HUES48 (cell line): Measurements from ENCODE around the gene KLK6.
"Not testable (repeated sequence)": the region's sequence is repeated elsewhere in the genome, so short reads cannot be mapped to it uniquely, and the experiment has no call there.

Experiments used
- H3K27ac ChIP-seq: one replicate; pipeline ENCODE4 v1.7.0; 2013; ENCODE audit warnings: low read depth, low read length, inconsistent platforms
- H3K27me3 ChIP-seq: 2 replicates; pipeline ENCODE4 v1.6.1; 2013; ENCODE audit warnings: mild to moderate bottlenecking, low read length; ENCODE audit not compliant: control insufficient read depth, insufficient read depth
- H3K36me3 ChIP-seq: 2 replicates; pipeline ENCODE4 v1.6.1; 2013; ENCODE audit warnings: low read length; ENCODE audit not compliant: control insufficient read depth, insufficient read depth
- H3K4me1 ChIP-seq: 2 replicates; pipeline ENCODE4 v1.6.1; 2013; ENCODE audit warnings: mild to moderate bottlenecking, low read length; ENCODE audit not compliant: control insufficient read depth, insufficient read depth
- H3K4me3 ChIP-seq: 2 replicates; pipeline ENCODE4 v1.5.1; 2013; ENCODE audit warnings: mild to moderate bottlenecking, low read depth, low read length
- H3K9ac ChIP-seq: 2 replicates; pipeline ENCODE4 v1.6.1; 2013; ENCODE audit warnings: mild to moderate bottlenecking, low read depth, low read length, moderate library complexity
- H3K9me3 ChIP-seq: 2 replicates; pipeline ENCODE4 v1.6.1; 2013; ENCODE audit warnings: low read length; ENCODE audit not compliant: control insufficient read depth, insufficient read depth

The KLK6 gene

DNA sequence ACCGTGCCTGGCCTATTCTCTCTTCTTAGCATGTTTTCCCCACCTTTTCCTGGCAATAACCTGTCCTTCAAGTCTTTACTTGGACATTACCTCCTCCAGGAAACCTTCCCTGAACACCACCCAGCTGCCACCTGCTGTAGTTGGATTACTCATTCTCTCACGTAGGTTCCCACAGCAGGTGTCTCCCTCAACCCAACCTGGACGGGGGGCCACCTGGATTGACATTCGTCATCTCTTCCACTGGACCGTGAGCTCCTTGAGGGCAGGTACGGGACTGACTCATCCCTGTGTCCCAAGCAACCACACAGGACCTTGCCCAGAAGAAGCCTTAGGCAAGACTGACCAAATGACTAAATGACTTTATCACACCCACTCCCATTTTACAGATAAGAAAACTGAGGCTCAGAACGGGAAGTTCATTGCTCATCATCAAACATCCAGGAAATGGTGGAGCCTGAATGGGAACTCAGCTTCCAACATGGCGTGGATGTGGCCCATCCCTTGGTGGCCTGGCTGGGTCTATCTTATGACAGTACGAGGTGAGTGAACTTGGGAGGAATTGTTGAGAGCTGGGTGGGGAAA lies 3.5 kb upstream of the KLK6 start:
- Histone ChIP-seq H3K36me3 (no peaks in the 10 kb centered on the region), H3K27me3 (no peaks in the 10 kb centered on the region), H3K27ac (no peak overlapping the region), H3K4me3 (no peak overlapping the region), H3K9me3 (no peaks in the 10 kb centered on the region), H3K9ac (no peak overlapping the region), H3K4me1 (peaks cover 10% of the 10 kb centered on the region; the same call in 1 of the 2 replicates)

DNA sequence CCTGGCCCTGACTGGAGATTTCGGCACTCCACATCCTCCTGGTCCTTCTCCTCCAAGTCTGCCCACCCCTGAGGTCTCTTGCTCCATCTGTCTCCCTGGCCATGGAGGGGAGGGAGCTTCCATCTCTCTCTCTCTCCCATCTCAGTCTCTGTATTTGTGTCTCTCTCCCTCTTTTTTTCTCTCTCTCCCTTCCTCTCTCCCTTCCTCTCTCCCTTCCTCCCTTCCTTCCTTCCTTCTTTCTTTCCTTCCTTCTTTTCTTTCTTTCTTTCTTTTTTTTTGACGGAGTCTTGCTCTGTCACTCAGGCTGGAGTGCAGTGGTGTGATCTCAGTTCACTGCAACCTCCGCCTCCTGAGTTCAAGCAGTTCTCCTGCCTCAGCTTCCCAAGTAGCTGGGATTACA lies 419 bp upstream of the KLK6 start:
- not testable (repeated sequence) for H3K36me3 ChIP-seq, H3K4me1 ChIP-seq, H3K4me3 ChIP-seq, H3K9me3 ChIP-seq, H3K27ac ChIP-seq, H3K9ac ChIP-seq, H3K27me3 ChIP-seq

DNA sequence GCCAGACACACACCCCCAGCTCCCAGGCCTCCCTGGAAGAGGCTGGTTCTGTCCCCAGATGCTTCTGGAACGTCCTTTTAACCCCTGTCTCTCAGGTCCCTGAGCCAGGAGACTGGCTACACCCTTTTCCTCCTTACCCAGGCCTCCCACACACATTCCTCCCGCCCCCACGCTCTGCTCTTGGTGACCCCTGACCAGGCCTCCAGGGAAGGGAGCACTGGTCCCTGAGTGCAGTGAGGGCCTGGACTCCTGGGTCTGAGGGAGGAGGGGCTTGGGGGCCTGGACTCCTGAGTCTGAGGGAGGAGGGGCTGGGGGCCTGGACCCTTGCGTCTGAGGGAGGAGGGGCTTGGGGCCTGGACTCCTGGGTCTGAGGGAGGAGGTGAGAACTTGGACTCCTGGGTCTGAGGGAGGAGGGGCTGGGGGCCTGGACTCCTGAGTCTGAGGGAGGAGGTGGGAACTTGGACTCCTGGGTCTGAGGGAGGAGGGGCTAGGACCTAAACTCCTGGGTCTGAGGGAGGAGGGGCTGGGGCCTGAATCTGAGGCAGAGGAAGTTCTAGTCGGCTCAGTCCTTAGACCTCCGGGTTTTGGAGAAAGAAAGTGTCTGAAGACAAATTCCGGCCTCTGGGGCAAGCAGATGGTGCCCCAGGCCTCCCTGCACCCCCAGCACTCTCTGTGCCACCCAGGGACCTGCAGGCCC lies 527 bp downstream of the KLK6 start:
- Histone ChIP-seq H3K9ac (no peak overlapping the region), H3K27ac (no peak overlapping the region), H3K9me3 (no peaks in the 10 kb centered on the region), H3K4me3 (no peak overlapping the region), H3K36me3 (no peaks in the 10 kb centered on the region), H3K4me1 (0 out of 2 replicates have a peak, but pooled peaks cover 5% of the 10 kb centered on the region), H3K27me3 (no peaks in the 10 kb centered on the region)

DNA sequence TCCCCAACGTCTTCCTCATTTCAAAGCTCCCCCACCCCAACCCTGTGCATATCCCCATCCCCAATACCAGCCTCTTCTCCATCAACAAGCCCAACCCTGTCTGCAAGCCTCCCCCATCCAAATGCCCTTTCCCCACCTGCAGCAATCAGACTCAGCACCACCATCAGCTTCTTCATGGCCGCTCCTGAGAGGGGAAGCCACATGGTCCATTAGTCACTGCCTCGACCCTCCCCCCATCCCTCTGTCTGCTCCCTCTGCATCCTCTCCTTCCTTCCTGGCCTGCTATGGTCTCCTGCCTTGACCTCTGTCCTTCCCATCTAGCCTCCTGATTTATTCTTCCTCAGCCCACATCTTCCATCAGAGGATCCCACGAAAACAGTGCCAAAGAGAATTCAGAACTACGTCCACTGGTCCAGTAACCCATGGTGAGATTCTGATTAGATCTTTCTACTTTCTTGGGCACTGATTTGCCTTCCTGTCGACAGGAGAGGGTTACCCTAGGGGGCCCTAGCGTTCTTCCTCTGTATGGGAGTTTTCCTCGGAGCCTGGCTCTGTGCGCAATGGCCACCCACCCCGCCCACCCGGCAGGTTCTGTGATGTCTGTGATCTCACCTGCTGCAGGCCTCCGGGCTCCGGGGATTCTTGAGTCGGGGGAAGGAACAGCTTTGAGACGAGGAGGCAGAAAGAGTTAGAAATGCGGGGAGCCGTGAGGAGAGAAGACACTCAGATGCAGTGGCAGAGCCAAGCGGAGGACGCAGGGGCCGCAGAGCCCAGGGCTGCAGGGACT lies 1.3 kb downstream of the KLK6 start:
- no peak overlapping the region for H3K27ac ChIP-seq
- no peaks in the 10 kb centered on the region for H3K9me3 ChIP-seq
- H3K9ac ChIP-seq = no peak overlapping the region
- H3K4me3 ChIP-seq = no peak overlapping the region
- 0 out of 2 replicates have a peak, but pooled peaks cover 5% of the 10 kb centered on the region for H3K4me1 ChIP-seq
- H3K36me3 ChIP-seq = no peaks in the 10 kb centered on the region
- no peaks in the 10 kb centered on the region for H3K27me3 ChIP-seq

DNA sequence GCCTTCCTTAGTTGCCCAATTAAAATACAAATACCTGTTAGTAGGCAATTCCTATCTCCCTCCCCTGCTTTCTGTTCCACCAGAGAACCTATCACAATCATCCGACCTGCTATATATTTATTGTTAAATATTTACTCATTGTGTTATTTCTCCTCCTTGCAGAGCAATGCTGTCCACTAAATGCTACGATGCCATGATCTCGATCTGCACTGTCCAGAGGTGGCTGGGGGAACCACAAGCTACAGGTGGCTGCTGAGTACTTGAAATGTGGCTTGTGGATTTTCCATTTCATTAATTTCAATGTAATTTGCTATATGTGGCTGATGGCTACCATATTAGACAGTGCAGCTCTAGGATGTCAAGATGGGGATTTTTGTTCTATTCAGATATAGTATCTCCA lies 5.1 kb downstream of the KLK6 start:
- Histone ChIP-seq H3K27ac (no peak overlapping the region), H3K9me3 (no peaks in the 10 kb centered on the region)

DNA sequence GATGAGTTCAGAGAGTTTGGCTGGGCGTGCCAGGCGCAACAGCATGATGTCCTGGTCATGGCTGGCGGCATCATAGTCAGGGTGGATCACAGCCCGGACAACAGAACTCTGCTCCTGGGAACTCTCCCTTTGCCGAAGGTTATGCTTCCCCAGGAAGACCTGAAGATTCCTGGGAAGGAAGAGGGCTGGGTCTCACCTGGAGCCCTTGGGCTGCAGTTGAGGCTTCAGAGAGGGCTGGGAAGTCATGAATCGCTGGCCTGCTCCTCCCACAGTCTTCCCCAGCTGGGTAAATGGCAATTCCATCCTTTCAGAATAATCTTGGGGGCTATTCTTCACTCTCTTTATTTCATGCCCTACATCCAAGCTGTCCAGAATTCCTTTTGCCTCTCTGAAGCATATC lies 6.0 kb downstream of the KLK6 start:
- H3K4me3 ChIP-seq = no peak overlapping the region
- no peaks in the 10 kb centered on the region for H3K27me3 ChIP-seq
- H3K36me3 ChIP-seq = no peaks in the 10 kb centered on the region
- H3K27ac ChIP-seq = no peak overlapping the region
- H3K4me1 ChIP-seq = no peaks in the 10 kb centered on the region
- no peak overlapping the region for H3K9ac ChIP-seq
- no peaks in the 10 kb centered on the region for H3K9me3 ChIP-seq

More for the DNA sequence above, 5.1 kb downstream of the KLK6 start:
- Histone ChIP-seq H3K4me3 (no peak overlapping the region), H3K4me1 (0 out of 2 replicates have a peak, but pooled peaks cover 2% of the 10 kb centered on the region), H3K9ac (no peak overlapping the region), H3K27me3 (no peaks in the 10 kb centered on the region), H3K36me3 (no peaks in the 10 kb centered on the region)

DNA sequence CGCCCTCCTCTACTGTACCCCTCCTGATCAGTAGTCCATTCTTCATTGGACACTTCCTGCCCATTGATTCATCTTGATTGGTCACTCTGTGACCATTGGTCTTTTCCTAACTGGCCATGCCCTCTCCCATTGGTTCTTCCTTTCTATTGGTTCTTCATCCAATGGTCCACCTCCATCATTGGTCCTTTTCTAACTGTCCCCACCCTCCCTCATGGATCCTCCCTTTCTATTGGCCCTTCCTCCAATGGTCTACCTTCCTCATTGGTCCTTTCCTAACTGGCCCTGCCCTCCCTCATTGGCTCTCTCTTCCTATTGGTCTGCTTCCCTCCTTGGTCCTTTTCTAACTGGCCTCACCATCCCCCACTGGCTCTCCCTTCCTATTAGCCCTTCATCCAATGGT lies 7.1 kb downstream of the KLK6 start:
- no peak overlapping the region for H3K9ac ChIP-seq
- H3K27ac ChIP-seq = no peak overlapping the region

DNA sequence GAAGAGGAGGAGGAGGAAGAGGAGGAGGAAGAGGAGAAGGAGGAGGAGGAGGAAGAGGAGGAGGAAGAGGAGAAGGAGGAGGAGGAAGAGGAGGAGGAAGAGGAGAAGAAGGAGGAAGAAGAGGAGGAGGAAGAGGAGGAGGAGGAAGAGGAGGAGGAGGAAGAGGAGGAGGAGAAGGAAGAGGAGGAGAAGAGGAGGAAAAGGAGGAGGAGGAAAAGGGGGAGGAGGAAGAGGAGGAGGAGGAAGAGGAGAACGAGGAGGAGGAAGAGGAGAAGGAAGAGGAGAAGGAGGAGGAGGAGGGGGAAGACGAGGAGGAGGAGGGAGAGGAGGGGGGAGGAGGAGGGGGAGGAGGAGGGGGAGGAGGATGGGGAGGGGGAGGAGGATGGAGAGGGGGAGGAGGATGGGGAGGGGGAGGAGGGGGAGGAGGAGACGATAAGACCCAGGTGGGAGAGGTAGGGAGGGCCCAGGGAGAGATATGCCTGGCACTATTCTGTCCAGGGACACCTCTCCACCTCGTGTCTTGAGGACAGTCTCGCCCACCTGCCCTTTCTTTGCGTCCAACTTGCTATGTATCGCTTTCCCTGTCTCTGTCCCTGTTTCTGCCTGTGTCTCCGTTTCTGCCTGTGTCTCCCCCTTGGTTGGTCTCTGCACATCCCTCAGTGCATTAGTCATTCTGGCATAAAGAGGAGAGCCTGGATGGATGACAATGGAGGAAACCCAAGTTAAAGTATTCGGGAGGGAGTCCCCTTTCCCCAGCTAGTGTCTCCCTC lies 9.5 kb downstream of the KLK6 start:
- no peak overlapping the region for H3K27ac ChIP-seq
- H3K36me3 ChIP-seq = no peaks in the 10 kb centered on the region

More for the DNA sequence above, 7.1 kb downstream of the KLK6 start:
- no peaks in the 10 kb centered on the region for H3K4me1 ChIP-seq
- no peaks in the 10 kb centered on the region for H3K36me3 ChIP-seq
- no peak overlapping the region for H3K4me3 ChIP-seq
- H3K27me3 ChIP-seq = no peaks in the 10 kb centered on the region
- H3K9me3 ChIP-seq = no peaks in the 10 kb centered on the region

DNA sequence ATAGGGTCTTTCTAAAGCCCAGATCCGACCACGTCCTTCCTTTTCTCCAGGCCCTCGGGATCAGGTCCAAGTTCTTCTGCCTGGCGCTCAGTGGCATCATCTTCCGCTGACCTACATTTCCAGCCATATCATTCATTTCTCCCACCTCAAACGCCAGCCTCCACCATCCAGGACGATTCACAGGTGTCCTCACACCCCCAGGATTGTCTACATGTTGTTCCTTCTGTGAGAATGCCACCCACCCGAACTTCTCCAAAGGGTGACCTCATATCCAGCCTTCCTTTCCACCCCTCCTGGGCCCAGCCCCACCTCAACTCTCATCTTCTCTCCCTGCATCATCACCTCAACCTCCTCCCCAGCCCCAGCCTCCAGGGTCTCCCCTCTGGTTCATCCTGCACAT lies 11.8 kb downstream of the KLK6 start:
- H3K27me3 ChIP-seq = no peaks in the 10 kb centered on the region
- H3K9ac ChIP-seq = no peak overlapping the region
- H3K4me3 ChIP-seq = no peak overlapping the region
- H3K9me3 ChIP-seq = no peaks in the 10 kb centered on the region
- H3K36me3 ChIP-seq = no peaks in the 10 kb centered on the region
- no peak overlapping the region for H3K27ac ChIP-seq
- H3K4me1 ChIP-seq = peaks cover 3% of the 10 kb centered on the region; the same call in 1 of the 2 replicates

More for the DNA sequence above, 9.5 kb downstream of the KLK6 start:
- H3K9ac ChIP-seq = no peak overlapping the region
- H3K27me3 ChIP-seq = no peaks in the 10 kb centered on the region
- H3K4me3 ChIP-seq = no peak overlapping the region
- H3K9me3 ChIP-seq = no peaks in the 10 kb centered on the region
- H3K4me1 ChIP-seq = no peaks in the 10 kb centered on the region

DNA sequence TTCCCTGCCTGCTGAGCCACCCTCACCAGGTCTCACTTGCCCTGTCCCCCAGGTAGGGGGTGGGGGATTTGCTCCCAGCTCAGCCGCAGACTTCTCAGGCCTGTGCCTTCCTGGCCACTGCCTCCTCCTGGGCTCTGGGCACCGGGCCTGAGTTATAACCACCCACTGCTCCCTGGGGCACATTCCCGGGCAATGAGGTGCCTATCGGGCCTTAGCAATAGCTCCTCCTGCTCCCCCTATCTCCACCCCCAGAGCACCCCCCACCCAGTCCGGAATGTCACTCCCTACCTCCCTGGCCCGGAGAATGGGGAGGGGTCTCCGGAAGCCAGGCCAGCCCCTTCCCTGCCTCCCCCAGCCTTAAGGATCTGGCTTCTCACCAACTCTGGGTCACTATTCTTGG lies 16.5 kb downstream of the KLK6 start, which contains the start of gene KLK5:
KLK5 (minus strand) TSS at position 129 of the 400 bp plus-strand sequence. CDS start 381 bp downstream, outside the sequence.
- Histone ChIP-seq H3K36me3 (no peaks in the 10 kb centered on the region), H3K27ac (no peak within 1 kb of the TSS), H3K9ac (no peak within 1 kb of the TSS), H3K4me1 (peaks cover 4% of the 10 kb centered on the region; the same call in 1 of the 2 replicates), H3K4me3 (no peak within 1 kb of the TSS), H3K9me3 (no peaks in the 10 kb centered on the region), H3K27me3 (no peaks in the 10 kb centered on the region)
